IMR-90 (cell line): Measurements from ENCODE around the gene LATS2. TPM values are rescaled to one million over a fixed set of nuclear protein-coding genes. Genes with fewer than 3 reads are reported as not detected.

Source experiments
- ATAC-seq: fragments of 200-7000 bp; cut with Tn5 transposase; 2 replicates; pipeline ENCODE4 v1.9.1; 2020; ENCODE audit warnings: low read depth, mild to moderate bottlenecking, moderate library complexity
- BruUV-seq: library from RNA; stranded (reverse); fragments of 400-500 nt; replicated peaks from 2 replicates; lab custom pipeline; 2021; lab: Mats Ljungman, UMichigan
- CTCF ChIA-PET: fragments of 300-600 bp; formaldehyde crosslinking; extraction: SDS; loops from one replicate; lab custom pipeline; 2021; ENCODE audit warnings: antibody characterized with exemption; lab: Yijun Ruan, JAX
- POLR2A ChIA-PET: fragments of 300-600 bp; sonication (Branson Sonifier 250); formaldehyde crosslinking; loops from one replicate; lab custom pipeline; 2022; ENCODE audit warnings: antibody characterized with exemption; ENCODE audit not compliant: unreplicated experiment; lab: Charles Lee
- DNase-seq: peaks from one replicate; pipeline ENCODE4 v3.0.0; 2013
- H2AFZ ChIP-seq: replicated peaks from 2 replicates; pipeline ENCODE3; 2013; ENCODE audit warnings: low read length, mild to moderate bottlenecking; ENCODE audit not compliant: poor library complexity
- H2AK5ac ChIP-seq: 2 replicates; pipeline ENCODE4 v1.6.1; 2013; ENCODE audit warnings: low read depth, low read length, inconsistent platforms
- H2AK9ac ChIP-seq: replicated peaks from 2 replicates; pipeline ENCODE3; 2013; ENCODE audit warnings: mild to moderate bottlenecking, low read depth, low read length, moderate library complexity; ENCODE audit not compliant: poor library complexity
- H2BK120ac ChIP-seq: 2 replicates; pipeline ENCODE4 v1.6.1; 2013; ENCODE audit warnings: low read depth, low read length, inconsistent platforms
- H2BK15ac ChIP-seq: 3 replicates; pipeline ENCODE4 v1.6.1; 2013; ENCODE audit warnings: low read depth, low read length, inconsistent platforms
- H2BK20ac ChIP-seq: 2 replicates; pipeline ENCODE4 v1.6.1; 2013; ENCODE audit warnings: low read depth, mild to moderate bottlenecking, inconsistent platforms, low read length, moderate library complexity
- H2BK5ac ChIP-seq: 2 replicates; pipeline ENCODE4 v1.6.1; 2013; ENCODE audit warnings: mild to moderate bottlenecking, low read depth, low read length, inconsistent platforms; ENCODE audit not compliant: poor library complexity, severe bottlenecking
- H3K14ac ChIP-seq: replicated peaks from 2 replicates; pipeline ENCODE4 v1.6.1; 2013; ENCODE audit warnings: low read depth, low read length, inconsistent platforms
- H3K18ac ChIP-seq: 2 replicates; pipeline ENCODE4 v1.6.1; 2013; ENCODE audit warnings: low read depth, low read length, control low read depth
- H3K23ac ChIP-seq: 2 replicates; pipeline ENCODE4 v1.6.1; 2013; ENCODE audit warnings: low read depth, low read length, inconsistent platforms
- H3K27ac ChIP-seq: 2 replicates; pipeline ENCODE4 v1.5.1; 2013; ENCODE audit warnings: mild to moderate bottlenecking, control low read depth, low read length; ENCODE audit not compliant: insufficient read depth
- H3K27me3 ChIP-seq: 2 replicates; pipeline ENCODE4 v1.6.1; 2013; ENCODE audit warnings: low read length; ENCODE audit not compliant: control insufficient read depth, insufficient read depth
- H3K36me3 ChIP-seq: 2 replicates; pipeline ENCODE4 v1.6.1; 2013; ENCODE audit warnings: low read length, mixed read lengths; ENCODE audit not compliant: control insufficient read depth, insufficient read depth
- H3K4ac ChIP-seq: 2 replicates; pipeline ENCODE4 v1.6.1; 2013; ENCODE audit warnings: low read depth, low read length, inconsistent platforms
- H3K4me1 ChIP-seq: 2 replicates; pipeline ENCODE4 v1.6.1; 2013; ENCODE audit warnings: low read length, mixed read lengths; ENCODE audit not compliant: control insufficient read depth, insufficient read depth
- H3K4me2 ChIP-seq: 2 replicates; pipeline ENCODE4 v1.6.1; 2013; ENCODE audit warnings: low read depth, mild to moderate bottlenecking, control low read depth, low read length, moderate library complexity
- H3K4me3 ChIP-seq: 2 replicates; pipeline ENCODE4 v1.5.1; 2013; ENCODE audit warnings: low read depth, mild to moderate bottlenecking, control low read depth, low read length, moderate library complexity; ENCODE audit not compliant: insufficient read depth
- H3K56ac ChIP-seq: 2 replicates; pipeline ENCODE4 v1.6.1; 2013; ENCODE audit warnings: low read length, inconsistent platforms; ENCODE audit not compliant: insufficient read depth; ENCODE audit errors: extremely low read depth
- H3K79me1 ChIP-seq, 2 experiments: 2 replicates each; pipeline ENCODE4 v1.6.1; 2013; ENCODE audit warnings: low read length in 2 of 2, inconsistent platforms in 1 of 2, low read depth in 1 of 2
- H3K9ac ChIP-seq: 2 replicates; pipeline ENCODE4 v1.6.1; 2013; ENCODE audit warnings: low read depth, low read length, control low read depth
- H3K9me1 ChIP-seq: 2 replicates; pipeline ENCODE4 v1.6.1; 2013; ENCODE audit warnings: low read length, inconsistent platforms; ENCODE audit not compliant: insufficient read depth
- H3K9me3 ChIP-seq: 2 replicates; pipeline ENCODE4 v1.6.1; 2013; ENCODE audit warnings: low read length; ENCODE audit not compliant: control insufficient read depth, insufficient read depth
- H4K20me1 ChIP-seq: 2 replicates; pipeline ENCODE4 v1.6.1; 2013; ENCODE audit warnings: low read length, inconsistent platforms; ENCODE audit not compliant: insufficient read depth
- H4K5ac ChIP-seq: 2 replicates; pipeline ENCODE4 v1.6.1; 2013; ENCODE audit warnings: mild to moderate bottlenecking, low read depth, low read length, control low read depth
- H4K8ac ChIP-seq, 2 experiments: 2 replicates each; pipeline ENCODE4 v1.6.1; 2013; ENCODE audit warnings: low read depth in 2 of 2, low read length in 2 of 2, control low read depth in 1 of 2, inconsistent platforms in 1 of 2
- H4K91ac ChIP-seq: 2 replicates; pipeline ENCODE4 v1.6.1; 2013; ENCODE audit warnings: low read depth, low read length, inconsistent platforms; ENCODE audit not compliant: insufficient read depth
- BHLHE40 ChIP-seq: fragments of 150-350 bp; IDR thresholded peaks from 2 replicates; pipeline ENCODE4 v1.6.1; 2016; ENCODE audit warnings: mild to moderate bottlenecking, low read depth, low read length
- CEBPB ChIP-seq: IDR thresholded peaks from 2 replicates; pipeline ENCODE4 v1.6.1; 2012; ENCODE audit warnings: low read depth, low read length, improper control_type of control experiment
- CHD1 ChIP-seq: IDR thresholded peaks from 2 replicates; pipeline ENCODE4 v1.6.1; 2012; ENCODE audit warnings: low read depth, low read length, improper control_type of control experiment
- FOS ChIP-seq: fragments of 150-350 bp; IDR thresholded peaks from 2 replicates; pipeline ENCODE4 v1.6.1; 2016; ENCODE audit warnings: low read depth, low read length
- MAFK ChIP-seq: IDR thresholded peaks from 2 replicates; pipeline ENCODE4 v1.6.1; 2012; ENCODE audit warnings: low read depth, low read length, improper control_type of control experiment
- MAZ ChIP-seq: IDR thresholded peaks from 2 replicates; pipeline ENCODE4 v1.6.1; 2012; ENCODE audit warnings: low read depth, mild to moderate bottlenecking, low read length, improper control_type of control experiment, moderate library complexity, borderline replicate concordance
- MXI1 ChIP-seq: IDR thresholded peaks from 2 replicates; pipeline ENCODE4 v1.6.1; 2012; ENCODE audit warnings: low read depth, mild to moderate bottlenecking, low read length, moderate library complexity, borderline replicate concordance
- NFE2L2 ChIP-seq: fragments of 150-350 bp; IDR thresholded peaks from 2 replicates; pipeline ENCODE4 v1.6.1; 2016; ENCODE audit warnings: low read depth, mild to moderate bottlenecking, low read length
- POLR2A ChIP-seq: IDR thresholded peaks from 2 replicates; pipeline ENCODE4 v1.6.1; 2012; ENCODE audit warnings: mild to moderate bottlenecking, low read depth, low read length
- RAD21 ChIP-seq: IDR thresholded peaks from 2 replicates; pipeline ENCODE4 v1.6.1; 2012; ENCODE audit warnings: low read length, improper control_type of control experiment
- RFX5 ChIP-seq: IDR thresholded peaks from 2 replicates; pipeline ENCODE4 v1.8.0; 2012; ENCODE audit warnings: low read depth, mild to moderate bottlenecking, low read length, moderate library complexity
- SMC3 ChIP-seq: fragments of 150-350 bp; IDR thresholded peaks from 2 replicates; pipeline ENCODE4 v1.6.1; 2016; ENCODE audit warnings: low read depth, mild to moderate bottlenecking, antibody characterized with exemption, low read length, moderate library complexity
- WGBS, 2 experiments: methylation state at CpG; one replicate each; pipeline versions ENCODE4 v1.1.5 to v1.1.7; 2013; ENCODE audit warnings: missing lambda C conversion rate in 2 of 2; ENCODE audit not compliant: insufficient read length in 1 of 2; ENCODE audit errors: extremely low coverage in 2 of 2; 5-methylcytosine and 5-hydroxymethylcytosine counted together
- dilution Hi-C: fragments of 300-500 bp; cut with HindIII; formaldehyde crosslinking; loops from one replicate; pipeline ENCODE4 v1.14.3; 2018; ENCODE audit warnings: low sequenced_read_pairs; ENCODE audit not compliant: unreplicated experiment
- in situ Hi-C: fragments of 300-500 bp; cut with MboI; formaldehyde crosslinking; loops from 3 replicates; pipeline ENCODE4 v1.14.3; 2019; ENCODE audit warnings: low sequenced_read_pairs, inconsistent platforms, mixed read lengths
- intact Hi-C: fragments of 100-400 bp; cut with micrococcal nuclease; formaldehyde crosslinking; loops from 2 replicates; pipeline ENCODE4 v1.10.0; 2022
- polyA plus RNA-seq, 3 experiments: library from polyadenylated mRNA; depleted of rRNA; stranded (reverse); fragments of >200 nt; gene quantifications; 2 replicates each; pipeline ENCODE4 v1.2.3, GENCODE V29; 2012; ENCODE audit warnings: low replicate concordance in 1 of 3
- total RNA-seq: library from RNA; depleted of rRNA; stranded (reverse); fragments of >200 nt; gene quantifications from 2 replicates; pipeline ENCODE4 v1.2.3, GENCODE V29; 2012
- TF ChIP-seq, protein P1 (sequence below): fragments of 150-350 bp; IDR thresholded peaks from 2 replicates; pipeline ENCODE4 v1.6.1; 2017; ENCODE audit warnings: mild to moderate bottlenecking, antibody characterized with exemption, low read length, low read depth

Gene LATS2
- total and polyA plus RNA-seq, 2 of the 4 experiments (the other 2 are of a cell fraction): 12.7 to 22.4 TPM

DNA sequence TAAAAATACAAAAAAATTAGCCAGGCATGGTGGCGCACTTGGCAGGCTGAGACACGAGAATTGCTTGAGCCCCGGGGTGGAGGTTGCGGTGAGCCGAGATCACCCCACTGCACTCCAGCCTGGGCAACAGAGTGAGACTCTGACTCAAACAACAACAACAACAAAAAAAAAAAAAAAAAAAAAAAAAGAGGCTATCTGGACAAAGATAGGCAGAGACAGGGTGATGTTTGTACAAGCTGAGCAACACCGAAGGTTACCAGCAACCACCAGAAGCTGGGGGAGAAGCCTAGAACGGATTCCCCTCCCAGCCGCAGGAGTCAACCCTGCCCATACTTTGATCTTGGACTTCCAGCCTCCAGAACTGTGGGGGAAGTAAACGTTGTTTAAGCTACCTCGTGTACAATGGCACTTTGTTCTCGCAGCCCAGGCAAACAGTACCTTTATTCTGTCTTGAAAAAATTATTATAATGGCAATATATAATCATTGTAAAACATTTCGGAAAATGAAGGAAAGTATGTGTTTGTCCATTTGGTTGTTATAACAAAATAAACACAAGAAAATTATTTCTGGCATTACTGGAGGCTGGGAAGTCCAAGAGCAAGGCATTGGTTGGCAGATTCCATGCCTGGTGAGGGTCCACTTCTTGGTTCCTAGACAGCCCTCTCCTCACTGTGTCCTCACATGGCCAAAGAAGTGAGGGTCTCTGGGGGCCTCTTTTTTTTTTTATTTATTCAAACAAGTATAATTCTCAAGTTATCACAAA is 39.8 kb upstream of the LATS2 start:
- no peaks in the 10 kb centered on the region; a peak in 1 of 4 replicates for H3K79me1 ChIP-seq

More for the DNA sequence above, 39.8 kb upstream of the LATS2 start:
- Histone ChIP-seq H3K9me3 (no peaks in the 10 kb centered on the region), H3K9ac (no peak overlapping the region), H3K56ac (no peak overlapping the region), H3K14ac (no peak overlapping the region), H3K27ac (no peak overlapping the region), H2AFZ (no peak overlapping the region), H3K4me1 (peaks cover 2% of the 10 kb centered on the region), H3K4me3 (no peak overlapping the region), H2BK5ac (no peak overlapping the region), H3K36me3 (no peaks in the 10 kb centered on the region), H3K4ac (no peak overlapping the region), H4K8ac (no peak overlapping the region), H2BK20ac (no peak overlapping the region), H3K23ac (no peak overlapping the region), H4K5ac (no peak overlapping the region), H3K4me2 (no peak overlapping the region), H3K27me3 (no peaks in the 10 kb centered on the region), H4K20me1 (no peaks in the 10 kb centered on the region), H3K18ac (no peak overlapping the region), H2BK120ac (no peak overlapping the region), H2AK9ac (no peak overlapping the region), H3K9me1 (peaks cover under 1% of the 10 kb centered on the region), H4K91ac (no peak overlapping the region), H2BK15ac (no peak overlapping the region), H2AK5ac (no peak overlapping the region)
- WGBS, 2 experiments: no CpG with 5 or more reads among the region's 12 CpGs
- in situ Hi-C loops: no loop called here
- ChIA-PET CTCF (no interaction called here), POLR2A (no interaction called here)
- intact Hi-C loops: no loop called here
- DNase-seq: no peak
- dilution Hi-C loops: no loop called here
- ATAC-seq: no peak
- TF ChIP-seq FOS (no peak), MXI1 (no peak), CEBPB (no peak), NFE2L2 (no peak), RAD21 (no peak), CHD1 (no peak), SMC3 (no peak), POLR2A (no peak), RFX5 (no peak), MAFK (no peak), BHLHE40 (no peak), MAZ (no peak)
- TF ChIP-seq, protein P1, sequence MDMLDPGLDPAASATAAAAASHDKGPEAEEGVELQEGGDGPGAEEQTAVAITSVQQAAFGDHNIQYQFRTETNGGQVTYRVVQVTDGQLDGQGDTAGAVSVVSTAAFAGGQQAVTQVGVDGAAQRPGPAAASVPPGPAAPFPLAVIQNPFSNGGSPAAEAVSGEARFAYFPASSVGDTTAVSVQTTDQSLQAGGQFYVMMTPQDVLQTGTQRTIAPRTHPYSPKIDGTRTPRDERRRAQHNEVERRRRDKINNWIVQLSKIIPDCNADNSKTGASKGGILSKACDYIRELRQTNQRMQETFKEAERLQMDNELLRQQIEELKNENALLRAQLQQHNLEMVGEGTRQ: no peak
- no TSS peak for BruUV-seq
